ENCODE results near the gene HEPACAM2.

HEPACAM2 gene

GRCh38 chr7:93211228-93211818 is 14.9 kb downstream of the HEPACAM2 start:
- no peak for DNase-seq (ENCODE audit: low read depth, low spot score)
- H3K4me3 ChIP-seq (ENCODE audit: low read length), result no peak overlapping the region

DNA sequence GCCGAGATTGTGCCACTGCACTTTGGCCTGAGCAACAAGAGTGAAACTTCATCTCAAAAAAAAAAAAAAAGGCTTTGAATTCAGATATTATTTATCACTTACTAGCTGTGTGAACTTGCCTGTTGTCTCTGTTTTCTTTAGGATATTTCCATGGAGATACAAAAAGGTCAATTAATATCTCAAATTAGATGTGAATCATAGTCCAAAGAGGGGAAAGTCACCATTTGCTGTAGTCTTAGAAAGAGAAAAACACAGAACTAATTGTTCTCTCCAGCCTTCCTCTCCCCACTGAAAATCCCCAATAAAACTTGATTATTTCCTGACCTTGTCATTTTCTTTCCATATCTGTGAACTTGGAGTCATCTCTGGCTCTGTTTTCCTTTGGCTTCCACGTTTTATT is 21.2 kb downstream of the HEPACAM2 start:
- no peak overlapping the region for H3K4me3 ChIP-seq (ENCODE audit: low read length)
- DNase-seq (ENCODE audit: low read depth, low spot score), result no peak

GRCh38 chr7:93203496-93203895 is 22.8 kb downstream of the HEPACAM2 start:
- no peak overlapping the region for H3K4me3 ChIP-seq (ENCODE audit: low read length)
- no peak for DNase-seq (ENCODE audit: low read depth, low spot score)

DNA sequence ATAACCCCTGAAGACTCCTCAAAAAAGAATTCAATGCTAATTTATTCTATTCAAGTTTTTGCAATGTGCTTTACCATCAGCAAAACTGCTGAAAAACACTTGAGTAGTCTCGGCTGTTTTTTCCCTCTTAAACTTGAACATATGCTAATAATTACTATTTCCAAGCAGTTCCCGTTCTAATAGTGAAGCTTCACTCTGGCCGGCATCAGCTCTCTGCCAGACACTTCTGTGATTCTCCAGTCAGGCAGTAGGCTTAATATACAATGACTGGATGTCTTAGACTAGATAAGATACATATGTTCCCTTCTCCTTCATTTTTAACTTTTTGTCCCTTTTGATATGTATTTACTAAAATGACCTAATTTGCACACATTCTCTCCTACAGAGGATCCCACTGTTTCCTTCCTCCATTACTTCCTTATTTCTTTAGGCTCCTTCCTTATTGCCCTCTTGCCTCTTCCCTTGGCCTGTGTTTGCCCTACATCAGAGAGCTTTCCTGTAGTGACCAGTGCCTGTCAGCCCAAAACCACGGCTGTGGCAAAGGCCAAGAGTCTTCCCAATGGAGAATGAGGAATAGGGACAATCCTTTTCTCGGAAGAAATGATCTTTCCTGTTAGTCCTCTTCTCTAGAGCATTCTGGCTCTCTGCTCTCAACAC is 23.5 kb downstream of the HEPACAM2 start:
- no peak overlapping the region for H3K4me3 ChIP-seq (ENCODE audit: low read length)
- DNase-seq (ENCODE audit: low read depth, low spot score), result no peak

DNA sequence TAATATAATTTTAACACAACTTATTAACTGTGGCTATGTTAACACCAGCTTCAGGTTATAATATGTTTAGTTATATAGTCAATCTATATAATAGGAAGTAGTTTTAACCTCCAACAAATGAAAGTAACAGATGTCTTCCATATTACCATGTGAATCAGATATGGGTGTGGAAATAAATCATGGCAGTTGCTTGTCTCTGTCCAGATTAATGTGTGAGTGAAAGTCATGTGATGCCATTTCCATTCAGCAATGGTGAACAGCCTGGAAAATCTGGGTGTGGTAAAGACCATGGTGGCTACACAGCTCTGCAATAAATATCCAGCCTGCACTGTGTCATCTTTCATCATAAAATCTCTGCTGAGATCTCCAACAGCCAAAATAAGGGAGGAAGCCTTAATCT is 27.8 kb downstream of the HEPACAM2 start:
- H3K4me3 ChIP-seq (ENCODE audit: low read length), result no peak overlapping the region
- DNase-seq (ENCODE audit: low read depth, low spot score), result no peak

DNA sequence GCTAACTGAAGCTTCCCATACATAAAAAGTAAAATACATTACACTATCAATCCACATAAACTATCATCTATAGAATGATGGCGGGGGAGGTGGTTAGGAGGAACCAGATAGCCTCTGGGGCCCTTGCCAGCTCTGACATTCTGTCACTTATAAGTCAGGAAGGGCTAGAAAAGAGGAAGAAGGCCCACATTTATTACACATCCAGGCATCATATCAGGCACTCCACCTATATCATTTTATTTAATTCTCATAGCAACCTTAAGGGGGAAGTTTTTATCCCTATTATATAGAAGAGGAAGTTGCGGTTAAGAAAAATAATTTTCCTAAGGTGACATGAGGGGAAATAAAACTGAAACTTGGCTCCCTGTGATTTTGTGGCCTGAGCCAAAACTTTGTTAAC is 29.9 kb downstream of the HEPACAM2 start:
- no peak overlapping the region for H3K4me3 ChIP-seq (ENCODE audit: low read length)
- no peak for DNase-seq (ENCODE audit: low read depth, low spot score)

DNA sequence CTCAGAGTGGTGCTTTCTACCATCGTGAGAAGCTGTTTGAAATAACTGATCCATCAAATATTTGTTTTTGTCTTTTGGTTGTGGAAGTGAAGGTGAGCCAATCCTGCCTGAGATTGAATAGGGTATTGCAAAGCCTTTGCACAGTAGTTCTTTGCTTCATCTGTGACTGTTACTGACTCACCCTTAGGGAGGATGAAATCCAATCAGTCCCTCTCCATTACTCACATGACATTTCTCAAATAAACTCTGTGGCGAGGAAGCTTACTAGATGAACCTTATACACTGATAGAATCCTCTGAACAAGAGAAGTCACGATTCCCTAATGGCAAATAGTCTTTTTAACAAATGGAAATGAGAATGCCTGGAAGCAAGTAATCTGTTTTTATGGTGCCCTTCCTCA is 31.9 kb downstream of the HEPACAM2 start:
- no peak for DNase-seq (ENCODE audit: low read depth, low spot score)
- H3K4me3 ChIP-seq (ENCODE audit: low read length), result no peak overlapping the region

- H3K4me3 ChIP-seq (ENCODE audit: low read length), result no peak overlapping the region
- no peak for DNase-seq (ENCODE audit: low read depth, low spot score)
Observed at GRCh38 chr7:93188870-93189634, 37.2 kb downstream of the HEPACAM2 start.

GRCh38 chr7:93185303-93186027 is 40.8 kb downstream of the HEPACAM2 start:
- no peak overlapping the region for H3K4me3 ChIP-seq (ENCODE audit: low read length)
- no peak for DNase-seq (ENCODE audit: low read depth, low spot score)

DNA sequence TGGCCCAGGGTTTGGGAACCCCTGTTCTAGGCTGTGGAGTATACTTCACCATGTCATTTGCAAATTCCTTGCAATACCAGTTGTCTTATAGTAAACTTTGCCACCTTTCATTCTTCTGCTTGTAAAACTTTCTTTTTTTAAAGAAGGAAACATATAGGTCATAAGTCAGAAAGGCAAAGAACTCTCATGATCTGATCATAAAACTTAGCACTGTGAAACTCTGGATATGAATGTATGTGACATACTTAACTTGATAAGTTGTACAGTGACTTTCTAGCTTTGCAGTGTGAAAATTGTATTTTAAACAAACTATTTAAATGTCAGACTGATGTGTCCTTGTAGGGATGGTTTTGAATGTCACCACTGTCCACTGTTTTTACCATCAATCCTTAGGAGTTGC is 47.1 kb downstream of the HEPACAM2 start:
- no peak for DNase-seq (ENCODE audit: low read depth, low spot score)
- H3K4me3 ChIP-seq (ENCODE audit: low read length), result no peak overlapping the region

DNA sequence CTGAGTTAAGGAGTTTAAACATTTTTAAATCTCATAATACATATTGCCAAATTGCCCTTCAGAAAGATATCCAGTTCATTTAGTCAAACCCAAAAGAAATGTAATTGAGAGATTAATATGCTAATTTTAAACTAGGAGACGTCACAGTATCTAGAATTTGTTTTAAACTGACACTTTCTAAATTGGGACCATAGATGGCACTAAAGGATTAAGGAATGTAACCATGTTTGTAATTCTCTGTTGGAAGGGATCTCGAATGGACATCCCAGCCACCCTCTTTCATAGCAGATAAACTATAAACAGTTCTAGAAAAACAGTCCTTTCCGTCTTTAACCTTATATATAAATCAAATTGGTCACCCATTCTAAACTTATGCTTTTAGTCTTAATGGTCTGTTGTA is 48.1 kb downstream of the HEPACAM2 start:
- no peak overlapping the region for H3K4me3 ChIP-seq (ENCODE audit: low read length)
- no peak for DNase-seq (ENCODE audit: low read depth, low spot score)

DNA sequence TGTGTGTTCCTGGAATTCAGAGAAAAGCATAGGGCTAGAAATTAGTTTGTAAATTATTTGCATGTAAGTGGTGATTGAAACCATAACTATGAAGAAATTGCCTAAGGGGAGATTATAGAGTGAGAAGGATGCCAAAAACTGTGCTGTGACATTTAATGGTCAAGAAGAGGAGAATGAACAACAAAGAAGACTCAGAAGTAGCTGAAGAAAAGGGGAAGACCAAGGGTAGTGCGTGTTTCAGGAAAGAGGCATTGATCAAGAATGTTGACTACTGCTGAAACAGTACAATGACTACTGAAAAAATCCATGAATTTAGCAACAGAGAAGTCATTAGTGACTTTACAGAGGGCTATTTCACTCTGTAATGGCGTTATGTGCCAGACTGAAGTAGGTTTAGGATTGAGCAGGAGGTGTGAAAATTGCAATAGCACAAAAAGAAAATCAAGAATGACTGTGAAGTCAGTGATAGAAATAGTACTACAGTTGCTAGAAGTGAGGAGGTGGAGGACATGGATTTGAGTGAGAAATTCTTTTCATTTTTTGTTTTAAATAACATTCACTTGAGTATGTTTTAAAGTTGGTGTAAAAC is 49.2 kb downstream of the HEPACAM2 start:
- DNase-seq (ENCODE audit: low read depth, low spot score), result no peak
- no peak overlapping the region for H3K4me3 ChIP-seq (ENCODE audit: low read length)

GRCh38 chr7:93175219-93175618 is 51.0 kb downstream of the HEPACAM2 start:
- H3K4me3 ChIP-seq (ENCODE audit: low read length), result no peak overlapping the region
- no peak for DNase-seq (ENCODE audit: low read depth, low spot score)

DNA sequence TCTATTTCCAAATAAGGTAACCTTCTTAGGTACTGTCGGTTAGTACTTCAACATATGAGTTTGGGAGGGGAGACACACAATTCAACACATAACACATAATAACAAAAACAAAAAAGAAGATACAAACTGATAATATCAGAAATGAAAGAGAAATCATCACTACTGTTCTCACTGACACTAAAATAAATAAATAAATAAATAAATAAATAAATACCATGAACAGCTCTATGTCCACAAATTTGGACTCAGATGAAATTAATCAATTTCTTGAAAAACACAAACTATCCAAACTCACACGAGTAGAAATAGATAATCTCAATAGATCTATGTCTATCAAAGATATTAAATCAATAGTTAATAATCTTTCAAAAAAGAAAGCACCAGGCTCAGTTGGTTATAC is 53.6 kb downstream of the HEPACAM2 start:
- DNase-seq (ENCODE audit: low read depth, low spot score), result no peak
- no peak overlapping the region for H3K4me3 ChIP-seq (ENCODE audit: low read length)

DNA sequence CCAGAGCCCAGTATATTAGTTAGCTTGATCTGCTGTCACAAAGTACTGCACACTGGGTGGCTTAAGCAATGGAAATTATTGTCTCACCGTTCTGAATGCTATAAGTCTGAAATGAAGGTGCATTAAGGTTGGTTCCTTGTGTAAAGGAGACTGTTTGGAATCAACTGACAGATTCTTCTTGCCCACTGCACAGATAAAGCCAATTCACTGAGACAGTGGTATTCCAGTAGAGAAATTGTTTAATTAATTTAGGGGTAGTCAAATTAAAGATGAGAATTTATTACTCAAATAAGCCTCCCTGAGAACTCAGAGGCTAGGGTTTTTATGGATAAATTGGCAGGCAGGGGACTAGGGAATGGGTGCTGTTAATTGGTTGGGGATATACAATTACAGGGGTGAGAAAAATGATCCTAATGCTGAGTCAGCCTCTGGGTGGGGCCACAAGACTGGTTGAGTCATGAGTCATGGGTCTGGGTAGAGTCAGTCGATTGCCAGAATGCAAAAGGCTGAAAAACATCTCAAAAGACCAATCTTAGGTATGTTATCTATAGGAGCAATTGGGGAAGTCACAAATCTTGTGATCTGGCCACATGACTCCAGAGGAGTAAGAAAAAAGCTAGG is 54.6 kb downstream of the HEPACAM2 start:
- DNase-seq (ENCODE audit: low read depth, low spot score), result no peak
- H3K4me3 ChIP-seq (ENCODE audit: low read length), result no peak overlapping the region

GRCh38 chr7:93165447-93165846 is 60.8 kb downstream of the HEPACAM2 start:
- no peak for DNase-seq (ENCODE audit: low read depth, low spot score)
- no peak overlapping the region for H3K4me3 ChIP-seq (ENCODE audit: low read length)

DNA sequence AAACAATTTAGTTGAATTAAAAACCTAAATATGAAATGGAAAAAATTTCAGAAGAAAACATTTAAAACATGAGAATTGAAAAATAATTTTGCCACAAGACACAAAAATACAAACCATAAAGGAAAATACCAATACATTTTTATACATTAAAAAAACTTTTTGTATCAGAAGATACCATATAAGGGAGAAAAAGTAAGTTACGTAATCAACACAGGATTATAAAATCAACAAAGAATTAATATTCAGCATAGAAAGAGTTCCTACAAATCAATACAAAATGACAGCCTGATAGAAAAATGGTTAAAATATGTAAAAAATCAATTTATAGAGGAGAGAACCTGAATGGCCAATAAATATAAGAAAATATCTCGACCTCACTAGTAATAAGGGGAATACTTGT is 61.5 kb downstream of the HEPACAM2 start:
- DNase-seq (ENCODE audit: low read depth, low spot score), result no peak
- H3K4me3 ChIP-seq (ENCODE audit: low read length), result no peak overlapping the region

DNA sequence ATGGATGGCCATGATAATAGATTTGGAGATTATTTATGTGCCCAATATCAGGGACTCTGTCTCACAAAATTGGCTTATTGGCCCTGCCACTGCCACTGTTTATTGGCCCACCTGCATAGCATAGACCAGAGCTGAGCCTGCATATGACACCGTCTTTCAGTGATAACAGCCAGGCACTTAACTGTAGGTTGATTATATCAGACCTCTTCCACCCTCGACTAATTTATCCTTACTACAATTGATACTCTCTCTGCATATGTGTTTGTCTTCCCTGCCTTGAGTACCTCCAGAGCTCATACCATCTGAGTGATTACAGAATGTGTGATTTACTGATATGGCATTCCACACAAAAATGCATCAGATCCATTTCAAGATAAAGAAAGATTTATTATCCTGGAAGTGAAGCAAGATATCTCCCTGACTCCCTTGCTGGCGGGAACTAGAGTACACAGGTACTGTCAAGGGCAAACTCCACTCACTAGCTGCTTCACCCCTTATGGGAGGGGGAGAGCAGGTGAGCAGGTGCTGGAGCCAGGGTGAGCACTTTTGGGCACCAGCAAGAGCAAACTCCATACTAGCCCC is 65.0 kb downstream of the HEPACAM2 start:
- no peak overlapping the region for H3K4me3 ChIP-seq (ENCODE audit: low read length)
- no peak for DNase-seq (ENCODE audit: low read depth, low spot score)

DNA sequence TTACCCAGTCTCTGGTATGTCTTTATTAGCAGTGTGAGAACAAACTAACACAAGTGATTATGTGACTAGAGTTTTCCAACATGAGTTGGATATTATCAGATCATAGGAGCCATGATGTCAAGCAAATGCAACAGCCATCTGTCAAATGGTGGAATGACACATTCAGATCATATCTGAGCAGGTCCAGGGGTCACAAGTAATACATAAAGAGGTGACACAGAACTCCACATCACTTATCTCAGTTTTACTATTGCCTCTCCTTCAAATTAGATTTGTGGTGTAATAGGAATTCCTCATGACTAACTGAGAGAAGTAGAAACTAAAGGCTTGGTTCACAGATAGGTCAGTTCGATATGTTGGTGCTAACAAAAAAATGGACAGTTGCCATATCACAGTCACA is 65.9 kb downstream of the HEPACAM2 start:
- H3K4me3 ChIP-seq (ENCODE audit: low read length), result no peak overlapping the region
- no peak for DNase-seq (ENCODE audit: low read depth, low spot score)
